Ramos (cell line): ENCODE measurements around the gene NID1.

ENCODE experiments used
- in situ Hi-C: fragments of 300-500 bp; cut with MboI; formaldehyde crosslinking; loops from one replicate; pipeline ENCODE4 v1.14.3; 2022; ENCODE audit warnings: low sequenced_read_pairs; ENCODE audit not compliant: unreplicated experiment

Gene NID1

DNA sequence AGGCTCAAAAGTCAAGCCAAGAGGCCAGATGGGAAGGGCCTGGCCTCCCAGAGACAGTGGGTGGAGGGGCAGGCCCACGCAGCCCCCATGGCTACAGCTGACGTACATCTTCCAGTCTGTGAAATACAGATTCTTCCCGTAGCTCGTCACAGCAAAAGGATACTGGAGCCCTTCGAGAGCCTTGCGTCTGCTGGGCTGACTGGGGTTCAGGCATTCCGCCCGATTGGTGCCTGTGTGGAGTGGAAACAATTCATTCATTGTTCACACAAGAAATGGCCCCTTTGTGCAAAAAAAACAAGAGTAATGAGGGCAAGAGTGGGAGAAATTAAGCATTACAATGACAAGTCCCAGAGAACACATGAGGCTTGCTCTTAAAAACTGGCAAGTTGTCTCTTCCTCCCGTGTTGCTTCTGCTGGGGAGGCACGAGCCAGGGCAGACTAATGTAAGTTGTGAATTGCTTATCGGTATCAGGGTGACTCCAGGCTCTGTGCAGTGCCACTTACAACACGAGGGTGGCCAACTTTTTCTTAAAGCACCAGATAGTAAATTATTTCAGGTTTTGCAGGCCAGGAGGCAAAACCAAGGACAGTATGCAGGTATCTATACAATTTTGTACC lies 85.1 kb downstream of the NID1 start:
- in situ Hi-C loops, result no loop called here

DNA sequence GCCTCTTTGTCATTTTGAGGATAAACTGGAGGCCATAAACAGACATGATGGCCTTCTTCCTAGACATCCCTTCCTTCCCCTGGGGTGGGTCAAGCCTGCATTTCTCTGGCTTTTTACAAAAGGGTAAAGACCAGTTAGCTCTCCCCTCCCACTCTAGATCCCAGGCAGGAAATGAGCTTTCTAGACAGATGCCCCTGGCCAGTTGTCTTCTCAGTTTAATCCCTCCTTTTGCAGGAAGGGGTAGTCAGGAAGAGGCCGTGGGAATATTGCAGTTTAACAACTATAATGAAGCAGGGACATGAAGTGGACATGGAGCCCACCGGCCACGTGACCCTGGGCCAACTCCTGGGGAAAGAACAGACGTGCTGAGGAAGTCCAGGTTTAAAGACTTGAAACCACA lies 85.7 kb downstream of the NID1 start:
- in situ Hi-C loops, result no loop called here

DNA sequence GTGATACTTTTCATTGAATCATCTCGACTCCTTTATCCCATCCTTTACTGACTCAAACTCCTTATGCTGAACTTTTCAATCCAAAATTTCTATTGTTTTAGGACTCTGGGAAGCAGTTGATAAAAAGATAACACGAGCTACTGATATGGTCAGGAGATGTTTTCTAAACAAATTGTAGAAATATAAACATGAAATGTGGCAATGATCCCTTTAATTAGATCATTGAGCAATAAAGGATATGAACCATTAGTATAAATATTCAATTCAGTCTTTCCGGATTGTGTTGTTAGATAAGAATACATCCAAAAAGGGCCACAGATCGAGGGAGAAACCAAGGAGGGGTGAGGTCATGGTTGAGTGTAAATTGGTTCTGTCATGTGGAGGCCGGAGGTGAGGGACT lies 88.4 kb downstream of the NID1 start:
- in situ Hi-C loops, result no loop called here

DNA sequence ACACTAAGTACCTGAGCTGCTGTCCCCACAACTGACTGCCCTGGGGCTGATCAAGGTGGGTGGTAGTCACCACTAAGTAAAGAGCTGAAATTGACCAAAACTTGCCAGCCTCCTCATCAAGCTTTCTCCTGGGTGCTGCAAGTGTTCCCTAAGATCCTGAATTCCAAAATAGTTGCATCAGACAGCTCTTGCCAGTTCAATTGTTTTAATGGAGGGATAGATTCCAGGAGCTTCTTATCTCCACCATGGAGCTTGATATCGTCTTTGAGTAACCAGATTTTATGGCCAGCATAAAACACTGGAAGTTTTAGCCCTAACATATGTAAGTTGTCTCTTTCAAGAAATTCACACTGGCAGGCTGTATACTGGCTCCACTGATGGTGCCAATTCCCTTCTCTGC lies 90.3 kb downstream of the NID1 start:
- in situ Hi-C loops, result loop anchor here (25.0 kb wide), 1 partner anchor 462 kb away; the partner anchor contains the start of gene B3GALNT2

DNA sequence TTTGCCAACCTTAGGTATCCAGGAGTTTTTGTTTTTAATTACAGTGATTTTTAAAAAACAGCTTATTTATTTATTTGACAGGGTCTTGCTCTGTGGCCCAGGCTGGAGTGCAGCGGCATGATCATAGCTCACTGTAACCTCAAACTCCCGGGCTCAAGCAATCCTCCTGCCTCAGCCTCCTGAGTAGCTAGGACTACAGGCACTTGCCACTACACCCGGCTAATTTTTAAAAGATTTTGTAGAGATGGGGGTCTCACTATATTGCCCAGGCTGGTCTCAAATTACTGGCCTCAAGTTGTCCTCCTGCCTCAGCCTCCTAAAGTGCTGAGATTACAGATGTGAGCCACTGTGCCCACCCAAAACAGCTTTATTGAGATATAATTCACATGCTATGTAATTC lies 92.2 kb downstream of the NID1 start:
- in situ Hi-C loops, result loop anchor here (25.0 kb wide), 1 partner anchor 460 kb away; the partner anchor contains the start of gene B3GALNT2

DNA sequence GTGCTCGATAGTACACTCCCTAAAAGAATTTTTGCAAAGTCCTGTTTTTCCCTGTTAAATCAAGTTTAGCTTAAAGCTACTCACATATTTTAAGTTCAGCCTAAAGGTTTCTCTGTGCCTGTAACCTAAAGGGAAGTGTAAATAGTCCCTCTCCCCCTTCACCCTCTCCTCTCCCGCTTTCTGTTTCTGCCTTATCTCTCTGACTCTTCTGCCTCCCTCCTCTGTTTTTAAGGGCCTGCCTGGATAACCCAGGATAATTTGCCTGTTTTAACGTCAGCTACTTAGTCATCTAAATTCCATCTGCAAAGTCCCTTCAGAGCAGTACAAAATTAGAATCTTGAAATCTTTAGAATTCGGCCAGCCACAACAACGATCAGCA lies 92.6 kb downstream of the NID1 start:
- in situ Hi-C loops, result loop anchor here (25.0 kb wide), 1 partner anchor 460 kb away; the partner anchor contains the start of gene B3GALNT2

DNA sequence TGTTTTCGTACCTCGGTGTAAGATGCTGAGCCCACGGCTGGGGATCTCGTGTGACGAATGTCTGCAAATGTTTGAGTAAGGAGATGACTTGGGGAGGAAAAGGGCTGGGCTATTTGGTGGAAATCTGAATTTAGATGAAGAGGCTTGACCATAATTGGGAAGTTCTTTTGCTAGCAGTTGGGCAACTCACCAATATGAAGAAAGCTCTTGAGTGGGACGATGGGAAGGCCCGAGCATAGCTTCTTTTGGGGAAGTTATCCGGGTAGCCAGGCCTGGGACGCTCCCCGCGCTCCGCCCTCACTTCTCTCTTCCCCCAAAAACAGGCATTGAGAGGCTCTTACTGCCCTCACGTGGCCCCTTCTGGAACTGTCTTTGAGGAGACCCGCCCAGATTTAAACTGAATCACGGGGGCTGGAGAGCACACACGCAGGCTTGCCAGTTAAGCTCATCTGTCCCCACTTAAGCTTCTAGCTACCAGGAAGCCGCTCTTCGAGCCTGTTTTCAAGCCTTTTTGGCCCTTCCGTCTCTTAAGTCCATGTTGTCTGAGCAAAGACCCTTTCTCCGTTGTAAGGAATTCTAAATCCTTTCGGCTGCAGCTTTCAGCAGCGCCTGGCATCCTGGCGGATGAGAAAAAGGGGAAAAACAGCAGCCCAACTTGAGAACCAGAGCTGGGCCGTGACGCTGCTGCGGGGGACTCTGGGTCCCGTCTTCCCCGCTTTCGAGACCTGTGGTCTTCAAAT lies 93.1 kb downstream of the NID1 start:
- in situ Hi-C loops, result loop anchor here (25.0 kb wide), 1 partner anchor 459 kb away; the partner anchor contains the start of gene B3GALNT2

DNA sequence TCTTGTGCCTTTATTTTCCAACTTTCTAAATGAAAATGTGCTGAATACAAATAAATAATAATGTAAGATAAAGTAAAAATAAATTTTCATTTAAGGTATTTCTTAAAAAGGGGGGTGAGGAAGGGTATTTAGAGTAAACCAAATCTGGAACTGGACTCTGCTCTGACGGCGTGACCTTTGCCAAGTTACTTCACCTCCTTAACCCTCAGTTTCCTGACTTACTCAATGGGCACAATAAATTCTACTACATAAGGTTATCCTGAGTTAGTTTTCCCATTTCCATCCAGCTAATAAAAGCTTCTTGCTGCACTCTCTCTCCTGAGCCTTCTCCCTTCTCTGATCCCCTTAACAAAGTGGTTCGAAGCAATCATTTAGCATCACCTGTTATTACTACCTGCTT lies 93.9 kb downstream of the NID1 start:
- in situ Hi-C loops, result loop anchor here (25.0 kb wide), 1 partner anchor 459 kb away; the partner anchor contains the start of gene B3GALNT2

DNA sequence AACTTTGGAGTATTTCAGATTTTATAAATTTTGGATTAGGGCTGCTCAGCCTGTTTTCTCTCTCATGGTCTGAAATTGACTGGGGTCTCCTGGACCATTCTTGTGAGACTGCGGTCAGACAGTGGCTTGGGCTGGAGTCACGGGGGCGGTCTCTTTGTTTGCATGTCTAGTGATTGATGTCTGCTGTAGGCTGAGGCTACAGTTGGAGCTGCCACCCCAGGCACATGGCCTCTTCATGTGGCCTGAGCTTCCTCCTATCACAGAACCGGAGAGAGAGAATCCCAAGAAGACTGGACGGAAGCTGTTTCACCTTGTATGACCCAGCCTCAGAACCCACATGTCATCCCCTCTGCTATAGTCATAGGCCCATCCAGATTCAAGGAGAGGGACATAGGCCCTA lies 96.1 kb downstream of the NID1 start:
- in situ Hi-C loops, result loop anchor here (25.0 kb wide), 1 partner anchor 457 kb away; the partner anchor contains the start of gene B3GALNT2

DNA sequence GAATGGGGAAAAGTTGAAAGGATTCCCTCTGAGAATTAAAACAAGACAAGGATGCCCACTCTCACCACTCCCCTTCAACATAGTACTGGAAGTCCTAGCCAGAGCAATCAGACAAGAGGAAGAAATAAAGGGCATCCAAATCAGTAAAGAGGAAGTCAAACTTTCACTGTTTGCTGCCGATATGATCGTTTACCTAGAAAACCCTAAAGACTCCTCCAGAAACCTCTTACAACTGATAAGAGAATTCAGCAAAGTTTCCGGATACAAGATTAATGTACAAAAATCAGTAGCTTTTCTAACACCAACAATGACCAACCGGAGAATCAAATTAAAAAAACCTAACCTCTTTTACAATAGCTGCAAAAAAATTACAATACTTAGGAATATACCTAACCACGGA lies 98.8 kb downstream of the NID1 start:
- in situ Hi-C loops, result loop anchor here (25.0 kb wide), 1 partner anchor 454 kb away; the partner anchor contains the start of gene B3GALNT2

DNA sequence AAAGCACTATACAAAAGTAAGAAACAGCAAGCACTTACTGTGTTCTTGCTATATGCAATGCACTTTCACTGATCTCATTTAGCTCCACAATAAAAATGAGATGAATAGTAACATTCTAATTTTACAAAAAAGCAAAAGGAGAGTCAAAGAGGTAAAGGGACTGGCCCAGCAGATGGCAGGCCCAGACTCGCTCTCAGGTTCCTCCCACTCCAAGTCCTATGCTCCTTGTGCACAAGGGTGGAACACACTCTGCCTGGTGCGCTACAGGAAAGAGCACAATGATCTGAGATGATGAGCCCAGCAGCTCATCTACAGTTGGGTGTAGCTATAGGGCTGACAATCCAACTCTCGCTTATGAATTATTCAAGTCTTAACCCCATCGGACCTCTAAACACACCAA lies 104.1 kb downstream of the NID1 start:
- in situ Hi-C loops, result loop anchor here (25.0 kb wide), 1 partner anchor 449 kb away; the partner anchor contains the start of gene B3GALNT2

DNA sequence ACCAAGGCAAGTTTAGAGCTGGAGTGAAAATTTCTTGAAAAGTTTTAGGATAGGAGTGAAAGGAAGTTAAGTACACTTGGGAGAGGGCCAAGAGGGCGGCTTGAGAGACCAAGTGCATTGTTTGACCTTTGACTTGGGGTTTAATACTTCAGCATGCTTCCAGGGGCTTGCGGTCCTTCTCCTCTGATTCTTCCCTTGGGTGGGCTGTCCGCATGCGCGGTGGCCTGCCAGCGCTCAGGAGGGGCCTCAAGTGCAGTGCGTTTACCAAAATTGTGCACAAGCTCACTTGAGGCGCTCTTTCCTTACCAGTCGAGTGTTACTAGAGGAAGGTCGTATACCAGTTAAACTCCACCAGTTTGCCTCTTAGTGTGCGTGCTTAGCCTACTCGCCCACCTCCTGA lies 106.9 kb downstream of the NID1 start:
- in situ Hi-C loops, result loop anchor here (25.0 kb wide), 1 partner anchor 446 kb away; the partner anchor contains the start of gene B3GALNT2

DNA sequence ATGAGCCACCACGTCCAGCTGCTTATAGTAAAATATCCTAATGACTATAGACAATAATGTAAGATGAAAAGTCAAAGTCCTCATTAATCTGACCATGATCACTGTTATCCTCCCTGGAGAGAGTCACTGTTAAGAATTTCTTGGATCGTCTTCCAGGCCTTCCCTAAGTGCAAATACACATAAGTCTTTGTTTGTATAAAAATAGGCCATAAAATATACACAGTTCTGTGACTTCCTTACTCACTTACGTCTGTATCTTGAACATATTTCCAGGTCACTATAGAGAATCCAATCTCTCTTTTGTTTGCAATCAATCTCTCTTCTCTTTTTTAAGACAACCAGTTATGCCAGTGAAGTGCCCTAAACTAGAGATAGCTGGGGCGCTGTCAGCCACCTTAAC lies 109.1 kb downstream of the NID1 start:
- in situ Hi-C loops, result loop anchor here (25.0 kb wide), 1 partner anchor 443 kb away; the partner anchor contains the start of gene B3GALNT2

DNA sequence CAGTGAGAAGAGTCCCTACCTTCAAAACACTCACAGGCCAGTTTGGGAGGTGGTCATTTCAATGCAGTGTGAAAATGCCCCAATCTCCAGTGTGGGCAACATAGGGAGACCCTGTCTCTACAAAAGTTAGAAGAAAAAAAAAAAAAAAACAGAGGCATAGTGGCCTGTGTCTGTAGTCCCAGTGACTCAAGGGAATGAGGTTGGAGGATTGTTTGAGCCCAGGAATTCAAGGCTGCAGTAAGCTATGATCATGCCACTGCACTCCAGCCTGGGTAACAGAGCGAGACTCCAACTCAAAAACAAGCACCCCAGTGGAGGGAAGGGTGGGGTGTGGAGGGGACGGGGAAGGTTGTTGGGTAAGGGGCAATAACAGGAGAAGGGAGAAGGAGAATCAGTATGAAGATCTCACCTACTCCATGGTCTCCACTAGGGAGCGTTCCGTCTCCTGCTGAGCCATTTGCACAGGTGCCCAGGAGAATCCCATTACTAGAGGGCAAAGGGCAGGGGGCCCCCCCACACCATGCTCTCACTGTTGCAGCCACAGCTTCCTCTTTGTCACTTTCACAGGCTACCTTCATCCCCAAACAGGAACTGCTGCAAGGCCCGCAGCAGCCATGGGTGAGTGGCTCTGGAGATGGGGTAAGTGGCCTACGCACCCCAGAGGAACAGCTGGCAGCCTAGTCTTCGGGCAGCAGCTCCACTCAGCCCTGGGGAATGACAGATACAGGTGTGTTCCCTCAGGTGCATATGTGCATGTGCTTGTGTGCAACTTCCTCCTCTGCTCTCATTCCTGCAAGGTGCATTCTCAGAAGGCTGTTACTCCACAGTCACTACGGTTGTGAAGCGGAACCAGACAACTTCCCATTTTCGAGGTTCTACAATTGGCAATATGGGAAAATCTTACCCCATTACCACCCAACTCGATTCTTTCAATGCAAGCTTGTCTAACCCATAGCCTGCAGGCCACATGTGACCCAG lies 110.3 kb downstream of the NID1 start:
- in situ Hi-C loops, result loop anchor here (25.0 kb wide), 1 partner anchor 442 kb away; the partner anchor contains the start of gene B3GALNT2

DNA sequence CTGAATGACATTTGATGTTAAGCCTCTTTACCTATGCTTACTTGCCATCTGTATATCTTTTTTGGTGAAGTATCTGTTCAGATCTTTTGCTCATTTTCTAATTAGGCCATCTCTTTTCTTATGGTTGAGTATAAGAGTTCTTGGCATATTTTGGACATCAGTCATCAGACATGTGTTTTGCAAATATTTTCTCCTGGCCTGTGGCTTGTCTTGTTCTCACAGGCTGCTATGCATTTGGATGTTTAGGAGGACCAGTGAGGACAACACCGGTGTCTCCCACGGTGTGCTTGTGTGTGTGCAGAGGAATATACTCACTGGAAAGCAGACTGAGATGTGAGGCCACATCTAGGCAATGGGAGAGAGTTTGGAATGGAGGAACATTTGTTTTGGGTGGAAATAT lies 111.1 kb downstream of the NID1 start:
- in situ Hi-C loops, result loop anchor here (25.0 kb wide), 1 partner anchor 442 kb away; the partner anchor contains the start of gene B3GALNT2

DNA sequence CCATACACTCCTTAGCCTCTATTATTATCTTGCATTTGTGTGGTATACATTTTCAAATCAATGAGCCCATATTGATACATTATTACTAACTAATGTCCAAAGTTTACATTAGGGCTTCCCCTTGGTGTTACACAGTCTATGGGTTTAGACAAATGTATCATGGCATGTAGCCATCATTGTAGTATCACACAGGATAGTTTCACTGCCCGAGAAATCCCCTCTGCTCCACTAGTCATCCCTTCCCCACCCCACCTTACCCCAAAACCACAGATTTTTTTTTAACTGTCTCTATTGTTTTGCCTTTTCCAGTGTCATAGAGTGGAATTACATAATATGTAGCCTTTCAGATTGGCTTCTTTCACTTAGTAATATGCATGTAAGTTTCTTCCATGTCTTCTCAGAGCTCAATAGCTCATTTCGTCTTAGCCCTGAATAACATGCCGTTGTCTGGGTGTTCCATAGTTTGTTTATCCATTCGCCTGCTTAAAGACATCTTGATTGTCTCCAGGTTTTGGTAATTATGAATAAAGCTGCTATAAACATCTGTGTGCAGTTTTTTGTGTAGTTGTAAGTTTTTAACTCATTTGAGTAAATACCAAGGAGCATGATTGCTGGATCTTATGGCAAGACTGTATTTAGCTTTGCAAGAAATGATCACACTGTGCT lies 111.8 kb downstream of the NID1 start:
- in situ Hi-C loops, result loop anchor here (25.0 kb wide), 1 partner anchor 441 kb away; the partner anchor contains the start of gene B3GALNT2

DNA sequence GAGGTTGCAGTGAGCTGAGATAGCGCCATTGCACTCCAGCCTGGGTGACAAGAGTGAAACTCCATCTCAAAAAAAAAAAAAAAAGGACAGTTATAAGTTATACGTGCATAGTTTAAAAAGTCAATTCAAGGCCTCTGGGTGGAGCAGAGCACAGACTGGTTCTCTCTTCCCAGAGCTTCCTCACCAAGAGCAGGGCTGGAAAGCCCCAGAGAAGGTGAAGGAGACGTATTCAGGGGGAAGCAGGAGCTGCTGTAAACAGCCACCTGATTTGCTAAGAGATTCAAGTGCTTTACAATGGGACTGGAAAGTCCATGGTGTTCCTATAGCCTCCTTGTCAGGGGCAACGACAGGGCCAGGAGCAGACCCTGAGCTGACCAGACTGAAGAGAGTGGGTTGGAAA lies 113.2 kb downstream of the NID1 start:
- in situ Hi-C loops, result loop anchor here (25.0 kb wide), 1 partner anchor 439 kb away; the partner anchor contains the start of gene B3GALNT2

DNA sequence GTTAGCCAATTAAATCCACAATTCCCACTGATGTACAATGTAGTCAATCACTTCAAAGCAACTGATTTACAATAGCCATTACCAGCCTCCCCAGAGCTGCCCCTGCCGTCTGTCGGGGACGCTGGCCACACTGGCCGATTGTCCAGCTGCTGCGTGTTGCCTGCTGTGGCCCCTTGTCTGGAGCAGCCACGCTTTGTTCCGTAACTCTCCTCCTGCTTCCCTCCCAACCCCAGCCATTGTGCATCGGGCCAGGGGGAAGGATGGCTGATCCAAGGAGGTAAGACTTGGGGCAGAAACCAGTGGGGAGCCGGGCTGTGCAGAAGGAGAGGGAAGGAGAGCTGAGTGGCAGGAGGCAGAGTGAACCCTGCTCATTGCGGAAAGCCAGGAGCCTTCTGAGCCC lies 114.6 kb downstream of the NID1 start:
- in situ Hi-C loops, result loop anchor here (25.0 kb wide), 1 partner anchor 438 kb away; the partner anchor contains the start of gene B3GALNT2

DNA sequence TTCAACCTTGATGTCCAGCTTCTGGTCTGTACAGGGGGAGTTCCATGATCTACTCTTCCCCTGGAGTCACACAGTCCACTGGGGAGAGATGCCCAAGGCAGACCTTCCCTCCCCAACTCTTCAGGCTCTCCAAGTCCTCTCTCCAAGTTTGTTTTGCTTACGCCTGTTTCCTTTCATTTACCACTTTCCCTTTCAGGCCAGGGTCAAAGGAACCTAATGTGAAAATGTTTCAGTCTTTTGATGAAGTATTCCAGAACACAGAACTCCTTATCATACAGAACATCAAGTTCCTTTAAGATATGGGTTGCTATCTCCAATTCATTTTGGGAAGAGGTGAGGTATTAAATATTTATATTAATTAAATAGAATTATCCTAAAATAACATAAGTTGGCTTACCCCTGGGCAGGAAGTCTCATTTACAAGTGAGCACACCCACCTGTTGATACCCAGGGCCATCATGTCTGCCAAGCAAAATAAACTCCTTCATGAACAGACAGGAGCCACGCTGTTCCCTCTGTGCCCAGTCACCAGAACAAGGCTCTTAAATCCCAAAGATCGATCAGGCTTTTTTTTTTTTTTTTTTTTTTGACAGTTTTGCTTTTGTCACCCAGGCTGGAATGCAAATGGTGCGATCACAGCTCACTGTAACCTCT lies 116.0 kb downstream of the NID1 start:
- in situ Hi-C loops, result no loop called here
